ENCODE data around the gene DENND2A.

- TF ChIP-seq POLR2A (IDR thresholded peaks at IDR 0.05) (no peak), CTCF (IDR thresholded peaks at IDR 0.05 in 8 of 11, conservative IDR thresholded peaks at IDR 0.05 in 3 of 11) (no peak), POLR2AphosphoS5 (IDR thresholded peaks at IDR 0.05) (no peak)
Measured at GRCh38 chr7:140621401-140622021, 19.1 kb downstream of the DENND2A start.

All from spleen (tissue), 7 donors.